ENCODE measurements around the gene SERPIND1. TPM values are rescaled to one million over a fixed set of nuclear protein-coding genes. Genes with fewer than 3 reads are reported as not detected.

Gene SERPIND1
- total RNA-seq, 1 experiment from 2014 or later, result 0.19 TPM

DNA sequence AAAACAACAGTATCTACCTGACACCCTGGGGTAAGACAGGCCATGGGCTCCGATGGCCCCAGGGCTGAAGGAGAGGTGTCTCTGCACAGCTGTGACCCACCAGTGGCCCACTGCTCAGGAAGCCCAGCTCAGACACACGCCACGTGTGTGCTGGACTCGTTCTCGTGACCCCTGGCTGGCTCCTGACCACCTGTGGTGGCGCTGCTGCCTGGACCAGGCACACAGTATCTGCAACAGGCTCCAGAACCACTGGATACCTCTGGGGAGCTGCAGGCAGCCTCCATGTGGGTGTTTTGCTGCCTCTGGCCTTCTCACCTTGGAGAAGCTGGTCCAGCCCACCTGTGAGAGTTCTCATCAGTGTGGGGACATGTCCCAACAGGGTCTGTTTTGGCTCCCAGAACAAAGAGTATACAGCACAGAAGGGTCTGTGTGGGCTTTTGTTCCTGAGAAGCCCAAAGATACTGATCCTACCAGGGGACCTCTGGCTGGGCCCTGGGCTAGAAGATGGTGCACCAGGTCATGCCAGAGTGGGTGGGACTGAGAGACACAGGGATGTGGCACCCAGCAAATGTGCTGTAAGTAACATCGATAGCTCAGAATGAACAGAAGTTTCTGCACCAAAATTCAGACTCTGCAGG, 21.7 kb upstream of the SERPIND1 start:
- ChIA-PET POLR2A (ENCODE audit: low non-redundant PET) (no interaction called here), CTCF (no interaction called here)
- no TSS peak for BruUV-seq (replicated peaks)
- H3K27me3 ChIP-seq (replicated peaks; ENCODE audit: insufficient read depth, low read depth, low read length, poor library complexity), result no peaks in the 10 kb centered on the region
- H3K27ac ChIP-seq (ENCODE audit: low read depth, low read length, poor library complexity, severe bottlenecking), result no peak overlapping the region
- peaks cover 5% of the 10 kb centered on the region for H3K36me3 ChIP-seq (ENCODE audit: insufficient read depth, low read length, poor library complexity, severe bottlenecking)
- H3K4me1 ChIP-seq (ENCODE audit: insufficient read depth, low read length, poor library complexity, severe bottlenecking), result no peaks in the 10 kb centered on the region
- TF ChIP-seq, protein P1, sequence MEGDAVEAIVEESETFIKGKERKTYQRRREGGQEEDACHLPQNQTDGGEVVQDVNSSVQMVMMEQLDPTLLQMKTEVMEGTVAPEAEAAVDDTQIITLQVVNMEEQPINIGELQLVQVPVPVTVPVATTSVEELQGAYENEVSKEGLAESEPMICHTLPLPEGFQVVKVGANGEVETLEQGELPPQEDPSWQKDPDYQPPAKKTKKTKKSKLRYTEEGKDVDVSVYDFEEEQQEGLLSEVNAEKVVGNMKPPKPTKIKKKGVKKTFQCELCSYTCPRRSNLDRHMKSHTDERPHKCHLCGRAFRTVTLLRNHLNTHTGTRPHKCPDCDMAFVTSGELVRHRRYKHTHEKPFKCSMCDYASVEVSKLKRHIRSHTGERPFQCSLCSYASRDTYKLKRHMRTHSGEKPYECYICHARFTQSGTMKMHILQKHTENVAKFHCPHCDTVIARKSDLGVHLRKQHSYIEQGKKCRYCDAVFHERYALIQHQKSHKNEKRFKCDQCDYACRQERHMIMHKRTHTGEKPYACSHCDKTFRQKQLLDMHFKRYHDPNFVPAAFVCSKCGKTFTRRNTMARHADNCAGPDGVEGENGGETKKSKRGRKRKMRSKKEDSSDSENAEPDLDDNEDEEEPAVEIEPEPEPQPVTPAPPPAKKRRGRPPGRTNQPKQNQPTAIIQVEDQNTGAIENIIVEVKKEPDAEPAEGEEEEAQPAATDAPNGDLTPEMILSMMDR (conservative IDR thresholded peaks at IDR 0.05; ENCODE audit: low read depth, low read length), result no peak
- no peak for TF ChIP-seq EZH2 (IDR thresholded peaks at IDR 0.05; ENCODE audit: borderline replicate concordance, low read depth, low read length, poor library complexity, severe bottlenecking)
- H3K9me3 ChIP-seq (ENCODE audit: low read depth, low read length, poor library complexity, severe bottlenecking), result no peaks in the 10 kb centered on the region
- no peak for DNase-seq (ENCODE audit: low spot score)
- intact Hi-C loops (cut with micrococcal nuclease; ENCODE audit: unreplicated experiment), result no loop called here
- no peak overlapping the region for H3K4me3 ChIP-seq (ENCODE audit: low read depth, low read length, poor library complexity, severe bottlenecking)

- no peak for DNase-seq (ENCODE audit: low spot score)
- ChIA-PET POLR2A (ENCODE audit: low non-redundant PET) (no interaction called here), CTCF (no interaction called here)
- peaks cover 5% of the 10 kb centered on the region for H3K36me3 ChIP-seq (ENCODE audit: insufficient read depth, low read length, poor library complexity, severe bottlenecking)
- H3K4me1 ChIP-seq (ENCODE audit: insufficient read depth, low read length, poor library complexity, severe bottlenecking), result no peaks in the 10 kb centered on the region
- H3K27me3 ChIP-seq (replicated peaks; ENCODE audit: insufficient read depth, low read depth, low read length, poor library complexity), result no peaks in the 10 kb centered on the region
- H3K9me3 ChIP-seq (ENCODE audit: low read depth, low read length, poor library complexity, severe bottlenecking), result no peaks in the 10 kb centered on the region
- H3K27ac ChIP-seq (ENCODE audit: low read depth, low read length, poor library complexity, severe bottlenecking), result no peak overlapping the region
- TF ChIP-seq, protein P1 (conservative IDR thresholded peaks at IDR 0.05; ENCODE audit: low read depth, low read length), result no peak
- TF ChIP-seq EZH2 (IDR thresholded peaks at IDR 0.05; ENCODE audit: borderline replicate concordance, low read depth, low read length, poor library complexity, severe bottlenecking), result no peak
- no peak overlapping the region for H3K4me3 ChIP-seq (ENCODE audit: low read depth, low read length, poor library complexity, severe bottlenecking)
- intact Hi-C loops (cut with micrococcal nuclease; ENCODE audit: unreplicated experiment), result no loop called here
- no TSS peak for BruUV-seq (replicated peaks)
Measured at GRCh38 chr22:20752873-20753272, 21.0 kb upstream of the SERPIND1 start.

DNA sequence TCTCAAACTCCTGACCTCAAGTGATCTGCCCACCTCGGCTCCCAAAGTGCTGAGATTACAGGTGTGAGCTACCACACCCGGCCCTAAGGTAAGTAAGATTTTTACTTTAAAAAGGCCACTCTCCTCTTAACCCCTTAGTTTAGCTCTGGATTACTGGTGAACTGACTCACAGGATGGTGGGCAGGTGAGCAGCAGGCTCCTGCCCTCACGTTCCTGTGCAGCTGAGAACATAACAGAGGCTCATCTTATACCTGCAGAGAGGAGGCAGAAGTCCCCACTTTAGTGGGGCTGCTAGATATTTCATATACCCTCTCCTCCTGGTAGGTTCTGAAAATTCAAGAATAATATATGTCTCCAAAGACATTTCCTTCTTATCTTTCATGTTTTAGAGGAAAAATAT, 17.1 kb upstream of the SERPIND1 start:
- BruUV-seq (replicated peaks), result no TSS peak
- no peak overlapping the region for H3K27ac ChIP-seq (ENCODE audit: low read depth, low read length, poor library complexity, severe bottlenecking)
- peaks cover 5% of the 10 kb centered on the region for H3K36me3 ChIP-seq (ENCODE audit: insufficient read depth, low read length, poor library complexity, severe bottlenecking)
- POLR2A ChIA-PET (ENCODE audit: low non-redundant PET), result no interaction called here
- TF ChIP-seq, protein P1 (conservative IDR thresholded peaks at IDR 0.05; ENCODE audit: low read depth, low read length), result no peak
- no peak for TF ChIP-seq EZH2 (IDR thresholded peaks at IDR 0.05; ENCODE audit: borderline replicate concordance, low read depth, low read length, poor library complexity, severe bottlenecking)
- DNase-seq (ENCODE audit: low spot score), result no peak
- no peaks in the 10 kb centered on the region for H3K9me3 ChIP-seq (ENCODE audit: low read depth, low read length, poor library complexity, severe bottlenecking)
- H3K27me3 ChIP-seq (replicated peaks; ENCODE audit: insufficient read depth, low read depth, low read length, poor library complexity), result no peaks in the 10 kb centered on the region
- CTCF ChIA-PET, result no interaction called here
- no peak overlapping the region for H3K4me3 ChIP-seq (ENCODE audit: low read depth, low read length, poor library complexity, severe bottlenecking)
- intact Hi-C loops (cut with micrococcal nuclease; ENCODE audit: unreplicated experiment), result no loop called here
- no peaks in the 10 kb centered on the region for H3K4me1 ChIP-seq (ENCODE audit: insufficient read depth, low read length, poor library complexity, severe bottlenecking)
